ENCODE data around the gene IDH3G. TPM values are rescaled to one million over a fixed set of nuclear protein-coding genes. Genes with fewer than 3 reads are reported as not detected.

Gene IDH3G
- total and polyA plus RNA-seq, 5 donors from 2014 or later = 64.4 to 127 (median 100) TPM

DNA sequence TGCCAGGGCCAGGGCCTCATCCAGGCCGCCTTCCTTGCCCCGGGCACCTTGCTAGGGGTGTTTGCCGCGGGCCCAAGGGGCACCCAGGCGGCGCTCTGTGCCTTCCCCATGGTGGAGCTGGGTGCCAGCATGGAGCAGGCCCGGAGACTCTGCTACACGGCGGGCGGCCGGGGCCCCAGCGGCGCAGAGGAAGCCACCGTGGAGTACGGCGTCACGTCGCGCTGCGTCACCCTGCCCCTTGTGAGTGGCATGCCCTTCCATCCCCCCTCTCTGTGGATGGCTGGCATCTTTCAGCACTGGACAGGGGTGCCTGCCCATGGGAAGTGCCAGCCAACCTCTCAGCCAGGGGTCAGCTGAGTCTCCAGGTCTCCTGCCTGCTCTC, 26.5 kb downstream of the IDH3G start:
- H3K36me3 ChIP-seq (ENCODE audit: control insufficient read depth, insufficient read depth, low read length) = no peaks in the 10 kb centered on the region
- no peak overlapping the region for H3K27ac ChIP-seq (ENCODE audit: insufficient read depth, low read length, poor library complexity, severe bottlenecking)
- H3K27me3 ChIP-seq (ENCODE audit: control insufficient read depth, insufficient read depth, low read length) = no peaks in the 10 kb centered on the region
- H3K36me3 Mint-ChIP-seq = no peaks in the 10 kb centered on the region
- no peak overlapping the region for H3K27ac Mint-ChIP-seq
- ATAC-seq (ENCODE audit: low read depth in 2 of 2) = no peak
- no peak for DNase-seq
- no peak overlapping the region for H3K4me3 Mint-ChIP-seq
- no peak overlapping the region for H3K4me3 ChIP-seq (ENCODE audit: low read depth, low read length)
- no peaks in the 10 kb centered on the region for H3K9me3 Mint-ChIP-seq
- no peaks in the 10 kb centered on the region for H3K27me3 Mint-ChIP-seq
- H3K4me1 ChIP-seq (ENCODE audit: control insufficient read depth, insufficient read depth, low read length, poor library complexity, severe bottlenecking) = no peaks in the 10 kb centered on the region
- peaks cover 0 to 4% (median 0%) of the 10 kb centered on the region in 4 donors for H3K4me1 Mint-ChIP-seq
- H3K9me3 ChIP-seq (ENCODE audit: control insufficient read depth in 2 of 2, low read length in 2 of 2) = no peaks in the 10 kb centered on the region

DNA sequence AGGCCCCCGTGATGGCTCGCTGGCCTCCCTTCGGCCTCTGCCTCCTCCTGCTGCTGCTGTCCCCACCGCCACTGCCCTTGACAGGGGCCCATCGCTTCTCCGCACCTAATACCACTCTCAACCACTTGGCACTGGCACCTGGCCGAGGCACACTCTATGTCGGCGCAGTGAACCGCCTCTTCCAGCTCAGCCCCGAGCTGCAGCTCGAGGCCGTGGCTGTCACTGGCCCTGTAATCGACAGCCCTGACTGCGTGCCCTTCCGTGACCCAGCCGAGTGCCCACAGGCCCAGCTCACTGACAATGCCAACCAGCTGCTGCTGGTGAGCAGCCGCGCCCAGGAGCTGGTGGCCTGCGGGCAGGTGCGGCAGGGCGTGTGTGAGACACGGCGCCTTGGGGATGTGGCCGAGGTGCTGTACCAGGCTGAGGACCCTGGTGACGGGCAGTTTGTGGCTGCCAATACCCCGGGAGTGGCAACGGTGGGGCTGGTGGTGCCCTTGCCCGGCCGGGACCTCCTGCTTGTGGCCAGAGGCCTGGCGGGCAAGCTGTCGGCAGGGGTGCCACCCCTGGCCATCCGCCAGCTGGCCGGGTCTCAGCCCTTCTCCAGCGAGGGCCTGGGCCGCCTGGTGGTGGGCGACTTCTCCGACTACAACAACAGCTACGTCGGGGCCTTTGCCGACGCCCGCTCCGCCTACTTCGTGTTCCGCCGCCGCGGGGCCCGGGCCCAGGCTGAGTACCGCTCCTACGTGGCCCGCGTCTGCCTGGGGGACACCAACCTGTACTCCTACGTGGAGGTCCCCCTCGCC, 27.1 kb downstream of the IDH3G start:
- H3K4me1 Mint-ChIP-seq = peaks cover 0 to 4% (median 0%) of the 10 kb centered on the region in 4 donors
- Histone ChIP-seq H3K36me3 (ENCODE audit: control insufficient read depth, insufficient read depth, low read length) (no peaks in the 10 kb centered on the region), H3K4me3 (ENCODE audit: low read depth, low read length) (no peak overlapping the region), H3K27ac (ENCODE audit: insufficient read depth, low read length, poor library complexity, severe bottlenecking) (no peak overlapping the region), H3K27me3 (ENCODE audit: control insufficient read depth, insufficient read depth, low read length) (no peaks in the 10 kb centered on the region), H3K4me1 (ENCODE audit: control insufficient read depth, insufficient read depth, low read length, poor library complexity, severe bottlenecking) (no peaks in the 10 kb centered on the region), H3K9me3 (ENCODE audit: control insufficient read depth in 2 of 2, low read length in 2 of 2) (no peaks in the 10 kb centered on the region)
- ATAC-seq (ENCODE audit: low read depth in 2 of 2) (no peak), DNase-seq (no peak)
- no peaks in the 10 kb centered on the region for H3K9me3 Mint-ChIP-seq
- H3K36me3 Mint-ChIP-seq = no peaks in the 10 kb centered on the region
- H3K4me3 Mint-ChIP-seq = no peak overlapping the region
- H3K27ac Mint-ChIP-seq = no peak overlapping the region
- no peaks in the 10 kb centered on the region for H3K27me3 Mint-ChIP-seq

DNA sequence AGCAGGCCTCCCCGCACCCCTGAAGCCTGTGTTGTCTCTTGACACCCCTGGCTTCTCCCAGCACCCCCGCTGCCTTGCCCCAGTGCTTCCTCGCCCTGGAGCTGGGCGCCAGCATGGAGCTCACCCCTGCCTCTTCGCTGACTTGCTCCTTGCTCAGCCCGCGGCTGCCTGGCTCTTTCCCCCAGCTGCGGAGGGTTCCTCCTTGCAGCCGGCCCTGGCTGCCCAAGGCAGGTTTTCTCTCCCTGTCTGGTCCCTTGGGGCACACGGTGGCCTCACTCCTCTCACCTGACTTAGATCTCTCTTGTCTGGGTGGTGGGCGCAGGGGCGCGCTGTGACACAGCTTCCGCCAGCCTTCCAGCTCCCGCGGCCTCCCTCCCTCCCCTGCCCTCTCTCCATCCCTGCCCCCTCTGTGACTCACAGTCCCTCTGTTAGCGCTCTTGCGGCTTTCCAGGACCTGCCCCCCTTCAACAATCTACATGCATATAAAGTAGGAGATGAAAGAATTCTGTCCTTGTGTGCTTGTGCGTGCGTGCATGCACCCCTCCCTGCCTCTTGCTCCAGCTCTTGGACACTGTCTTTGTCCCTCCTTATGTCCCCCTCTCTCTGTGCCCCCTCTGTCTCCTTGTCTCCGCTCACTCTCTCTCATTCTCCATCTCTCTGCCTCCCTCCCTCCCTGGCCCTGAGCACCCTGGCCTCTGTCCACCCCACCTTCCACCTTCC, 27.9 kb downstream of the IDH3G start:
- H3K4me3 Mint-ChIP-seq = peak overlapping the region in 1 of 4 donors; percentile 15

DNA sequence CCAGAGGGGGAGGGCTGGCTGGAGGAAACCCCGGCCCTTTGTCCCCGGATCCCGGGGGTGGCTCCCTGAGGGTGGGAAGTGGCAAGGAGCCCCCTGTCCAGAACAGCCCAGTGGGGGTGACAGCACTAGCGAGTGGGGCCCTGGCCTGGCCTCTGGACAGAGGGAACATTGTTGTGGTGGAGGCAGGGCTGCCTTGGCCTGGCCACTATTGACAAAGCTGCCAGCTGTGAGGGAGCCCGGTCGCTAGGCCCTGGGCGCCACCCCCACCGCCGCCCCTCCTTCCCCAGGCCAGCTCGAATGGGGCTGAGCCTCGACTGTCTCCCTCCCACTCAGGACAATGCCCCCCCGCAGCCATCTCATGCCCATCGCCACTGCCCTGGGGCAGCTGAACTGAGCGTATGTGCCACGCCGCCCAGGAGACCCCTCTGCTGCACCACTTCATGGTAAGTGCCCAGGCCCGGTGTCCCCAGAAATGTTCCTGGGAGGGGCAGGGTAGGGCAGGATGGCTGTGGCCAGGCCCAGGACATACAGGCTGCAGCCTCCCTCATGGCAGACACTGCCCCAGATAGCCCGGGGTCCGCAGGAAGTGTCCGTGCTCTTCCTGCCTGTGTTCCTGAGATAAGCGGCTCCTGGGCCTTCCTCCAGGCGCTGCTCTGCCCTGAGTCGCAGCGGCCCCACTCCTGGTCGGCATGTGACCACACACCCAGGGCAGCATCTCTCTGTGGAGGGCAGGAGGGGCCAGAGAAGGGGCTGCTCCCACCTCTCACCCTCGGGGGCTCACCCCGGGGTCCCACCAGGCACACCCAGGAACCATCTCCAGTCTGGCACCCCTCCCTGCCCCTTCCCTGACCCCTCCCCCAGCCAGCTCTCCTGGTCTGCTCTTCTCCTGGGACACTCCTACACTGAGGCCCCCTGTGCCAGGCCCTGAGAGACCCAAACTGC, 28.8 kb downstream of the IDH3G start:
- H3K27ac Mint-ChIP-seq = no peak overlapping the region
- no peaks in the 10 kb centered on the region for H3K4me1 ChIP-seq (ENCODE audit: control insufficient read depth, insufficient read depth, low read length, poor library complexity, severe bottlenecking)
- H3K27me3 Mint-ChIP-seq = no peaks in the 10 kb centered on the region
- H3K9me3 ChIP-seq (ENCODE audit: control insufficient read depth in 2 of 2, low read length in 2 of 2) = no peaks in the 10 kb centered on the region
- peaks cover 0 to 4% (median 0%) of the 10 kb centered on the region in 4 donors for H3K4me1 Mint-ChIP-seq
- H3K27me3 ChIP-seq (ENCODE audit: control insufficient read depth, insufficient read depth, low read length) = no peaks in the 10 kb centered on the region
- H3K9me3 Mint-ChIP-seq = no peaks in the 10 kb centered on the region
- H3K36me3 Mint-ChIP-seq = no peaks in the 10 kb centered on the region
- no peaks in the 10 kb centered on the region for H3K36me3 ChIP-seq (ENCODE audit: control insufficient read depth, insufficient read depth, low read length)
- no peak overlapping the region for H3K4me3 Mint-ChIP-seq
- no peak for ATAC-seq (ENCODE audit: low read depth in 2 of 2)
- H3K4me3 ChIP-seq (ENCODE audit: low read depth, low read length) = no peak overlapping the region
- no peak for DNase-seq
- H3K27ac ChIP-seq (ENCODE audit: insufficient read depth, low read length, poor library complexity, severe bottlenecking) = no peak overlapping the region

More for the DNA sequence above, 27.9 kb downstream of the IDH3G start:
- Mint-ChIP-seq H3K4me1 (peaks cover 0 to 4% (median 0%) of the 10 kb centered on the region in 4 donors), H3K36me3 (no peaks in the 10 kb centered on the region), H3K27ac (no peak overlapping the region), H3K9me3 (no peaks in the 10 kb centered on the region), H3K27me3 (no peaks in the 10 kb centered on the region)
- Histone ChIP-seq H3K4me3 (ENCODE audit: low read depth, low read length) (no peak overlapping the region), H3K4me1 (ENCODE audit: control insufficient read depth, insufficient read depth, low read length, poor library complexity, severe bottlenecking) (no peaks in the 10 kb centered on the region), H3K27me3 (ENCODE audit: control insufficient read depth, insufficient read depth, low read length) (no peaks in the 10 kb centered on the region), H3K36me3 (ENCODE audit: control insufficient read depth, insufficient read depth, low read length) (no peaks in the 10 kb centered on the region), H3K27ac (ENCODE audit: insufficient read depth, low read length, poor library complexity, severe bottlenecking) (no peak overlapping the region), H3K9me3 (ENCODE audit: control insufficient read depth in 2 of 2, low read length in 2 of 2) (no peaks in the 10 kb centered on the region)
- ATAC-seq (ENCODE audit: low read depth in 2 of 2) = no peak
- no peak for DNase-seq

DNA sequence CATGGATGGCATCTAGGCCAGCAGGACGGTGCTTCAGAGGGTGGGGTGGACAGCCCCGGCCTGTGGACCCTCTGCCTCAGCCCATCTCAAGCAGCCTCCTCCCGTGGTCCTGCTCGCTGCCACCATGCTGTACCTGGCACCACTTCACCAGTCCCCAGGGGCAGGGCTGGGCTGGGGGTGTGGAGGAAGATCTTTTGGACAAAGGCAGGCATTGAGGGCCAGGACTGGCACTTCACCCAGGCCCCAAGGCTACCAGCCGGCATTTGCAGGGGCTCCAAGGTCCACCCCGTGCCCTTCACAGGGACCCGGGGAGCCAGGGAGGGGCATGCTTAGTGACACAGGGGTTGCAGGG, 29.4 kb downstream of the IDH3G start:
- Mint-ChIP-seq H3K27ac (no peak overlapping the region), H3K4me1 (peaks cover 0 to 4% (median 0%) of the 10 kb centered on the region in 4 donors), H3K4me3 (no peak overlapping the region), H3K9me3 (no peaks in the 10 kb centered on the region), H3K27me3 (no peaks in the 10 kb centered on the region), H3K36me3 (no peaks in the 10 kb centered on the region)
- Histone ChIP-seq H3K4me1 (ENCODE audit: control insufficient read depth, insufficient read depth, low read length, poor library complexity, severe bottlenecking) (no peaks in the 10 kb centered on the region), H3K4me3 (ENCODE audit: low read depth, low read length) (no peak overlapping the region), H3K27me3 (ENCODE audit: control insufficient read depth, insufficient read depth, low read length) (no peaks in the 10 kb centered on the region), H3K9me3 (ENCODE audit: control insufficient read depth in 2 of 2, low read length in 2 of 2) (no peaks in the 10 kb centered on the region), H3K36me3 (ENCODE audit: control insufficient read depth, insufficient read depth, low read length) (no peaks in the 10 kb centered on the region), H3K27ac (ENCODE audit: insufficient read depth, low read length, poor library complexity, severe bottlenecking) (no peak overlapping the region)
- DNase-seq = no peak
- no peak for ATAC-seq (ENCODE audit: low read depth in 2 of 2)

DNA sequence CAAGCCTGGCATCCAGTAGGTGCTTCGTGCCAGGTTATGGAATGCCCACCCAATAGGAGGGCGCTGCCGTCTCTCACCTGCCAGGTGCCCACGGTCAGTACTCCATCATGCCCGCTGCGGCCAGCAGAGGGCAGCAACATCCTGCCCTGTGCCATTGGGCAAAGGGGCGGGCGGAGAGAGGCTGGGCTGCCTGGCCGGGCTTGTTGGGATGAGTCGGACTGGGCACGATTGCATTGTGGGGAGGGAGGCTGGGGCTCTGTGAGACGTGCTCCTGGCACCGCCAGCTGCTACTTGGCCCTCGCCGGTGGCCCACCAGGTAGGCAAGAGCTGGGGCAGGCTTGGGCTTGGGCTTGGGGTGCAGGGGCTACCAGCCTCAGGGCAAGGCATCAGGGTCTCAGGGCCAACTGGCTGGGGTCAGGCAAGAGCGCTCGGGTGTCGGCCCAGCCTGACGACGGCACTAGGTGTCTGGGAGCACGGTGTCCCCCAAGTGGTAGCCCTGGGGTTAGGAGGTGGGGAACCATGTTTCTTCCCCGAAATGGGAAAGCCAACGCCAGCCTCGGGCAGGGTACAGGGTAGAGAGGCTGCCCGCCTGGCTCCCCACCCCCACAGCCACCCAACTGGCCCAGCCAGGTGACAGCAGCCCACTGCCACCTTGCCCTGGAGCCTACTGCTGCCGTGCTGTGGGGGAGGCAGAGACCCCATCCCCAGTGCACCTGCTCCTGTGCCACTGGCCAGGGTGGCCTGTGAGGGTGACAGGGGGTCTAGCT, 30.0 kb downstream of the IDH3G start, which contains the start of gene PLXNB3:
PLXNB3 (plus strand) TSS at position 261 of the 767 bp plus-strand sequence. CDS start 1,287 bp downstream, outside the sequence.
- H3K27ac Mint-ChIP-seq = no peak within 1 kb of the TSS
- H3K9me3 Mint-ChIP-seq = no peaks in the 10 kb centered on the region
- ATAC-seq (ENCODE audit: low read depth in 2 of 2) = peak; percentile 77 to 85
- Histone ChIP-seq H3K36me3 (ENCODE audit: control insufficient read depth, insufficient read depth, low read length) (no peaks in the 10 kb centered on the region), H3K27me3 (ENCODE audit: control insufficient read depth, insufficient read depth, low read length) (no peaks in the 10 kb centered on the region), H3K4me3 (ENCODE audit: low read depth, low read length) (no peak within 1 kb of the TSS), H3K27ac (ENCODE audit: insufficient read depth, low read length, poor library complexity, severe bottlenecking) (no peak within 1 kb of the TSS), H3K4me1 (ENCODE audit: control insufficient read depth, insufficient read depth, low read length, poor library complexity, severe bottlenecking) (no peaks in the 10 kb centered on the region), H3K9me3 (ENCODE audit: control insufficient read depth in 2 of 2, low read length in 2 of 2) (no peaks in the 10 kb centered on the region)
- peak within 1 kb of the TSS in 1 of 4 donors; percentile 13 for H3K4me3 Mint-ChIP-seq
- H3K36me3 Mint-ChIP-seq = no peaks in the 10 kb centered on the region
- no peaks in the 10 kb centered on the region for H3K27me3 Mint-ChIP-seq
- H3K4me1 Mint-ChIP-seq = peaks cover 0 to 4% (median 0%) of the 10 kb centered on the region in 4 donors
- peak; percentile 64 to 71 (median 67) for DNase-seq
